HG03457 (cell line): ENCODE measurements around the gene SMCO4.
A peak's percentile ranks its signal among the peaks of the same experiment; 100 is the strongest.

ENCODE experiments used
- ATAC-seq: cut with Tn5 transposase; IDR thresholded peaks from one replicate; pipeline ENCODE4 v1.9.1; 2021; ENCODE audit warnings: moderate number of reproducible peaks; ENCODE audit not compliant: unreplicated experiment

The SMCO4 gene

DNA sequence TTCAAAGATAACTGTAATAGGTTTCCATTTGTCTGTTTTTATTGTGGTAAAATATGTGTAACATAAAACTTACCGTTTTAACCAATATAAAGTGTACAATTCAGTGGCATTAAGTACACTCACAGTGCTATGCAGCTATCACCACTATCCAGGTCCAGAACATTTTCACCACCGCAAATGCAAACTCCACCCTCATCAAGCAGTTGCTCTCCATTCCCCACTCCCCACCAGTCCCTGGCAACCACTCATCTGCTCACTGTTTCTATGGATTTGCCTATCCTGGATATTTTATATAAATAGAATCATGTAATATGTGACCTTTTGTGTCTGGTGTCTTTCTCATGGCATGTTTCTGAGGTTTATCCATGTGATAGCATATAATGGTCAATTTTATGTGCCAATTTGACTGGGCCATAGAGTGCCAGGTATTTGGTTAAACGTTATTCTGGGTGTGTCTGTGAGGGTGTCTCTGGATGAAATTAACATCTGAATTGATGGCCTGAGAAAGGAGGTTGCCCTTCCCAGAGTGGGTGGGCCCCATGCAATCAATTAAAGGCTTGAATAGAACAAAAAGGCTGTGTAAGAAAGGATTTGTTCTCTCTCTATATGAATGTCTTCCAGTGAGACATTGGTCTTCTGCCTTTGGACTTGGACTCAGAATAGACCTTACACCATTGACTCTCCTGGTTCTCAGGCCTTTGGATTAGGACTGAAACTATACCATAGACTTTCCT, 17.2 kb upstream of the SMCO4 start:
- ATAC-seq = no peak

GRCh38 chr11:93559681-93560080, 16.5 kb upstream of the SMCO4 start:
- no peak for ATAC-seq

- no peak for ATAC-seq
These were observed 9.7 kb upstream of the SMCO4 start for GRCh38 chr11:93552874-93553273.

- no peak for ATAC-seq
These were observed 6.8 kb upstream of the SMCO4 start for GRCh38 chr11:93549976-93550375.

GRCh38 chr11:93548679-93549319, 5.6 kb upstream of the SMCO4 start:
- no peak for ATAC-seq

DNA sequence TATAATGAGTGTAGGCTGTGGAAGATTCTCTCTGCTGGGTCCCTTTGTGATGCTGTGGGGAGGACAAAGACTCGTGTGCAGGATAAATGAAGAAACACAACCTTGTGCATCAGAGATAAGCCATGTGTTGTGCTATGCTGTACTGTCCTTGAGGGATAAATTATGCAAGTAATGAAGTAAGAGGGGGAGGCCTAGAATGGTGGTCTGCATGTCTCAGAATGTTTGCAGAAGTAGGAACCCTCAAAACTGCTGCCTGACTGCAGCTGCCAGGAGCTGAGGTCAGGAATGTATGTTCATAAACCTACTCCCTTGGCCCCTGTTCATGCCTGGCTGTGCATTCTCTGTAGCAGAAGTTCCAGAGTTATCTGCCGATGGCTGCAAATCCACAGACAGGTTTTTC, 4.6 kb upstream of the SMCO4 start:
- no peak for ATAC-seq

- ATAC-seq = no peak
These were observed 3.8 kb upstream of the SMCO4 start for GRCh38 chr11:93547028-93547427.

DNA sequence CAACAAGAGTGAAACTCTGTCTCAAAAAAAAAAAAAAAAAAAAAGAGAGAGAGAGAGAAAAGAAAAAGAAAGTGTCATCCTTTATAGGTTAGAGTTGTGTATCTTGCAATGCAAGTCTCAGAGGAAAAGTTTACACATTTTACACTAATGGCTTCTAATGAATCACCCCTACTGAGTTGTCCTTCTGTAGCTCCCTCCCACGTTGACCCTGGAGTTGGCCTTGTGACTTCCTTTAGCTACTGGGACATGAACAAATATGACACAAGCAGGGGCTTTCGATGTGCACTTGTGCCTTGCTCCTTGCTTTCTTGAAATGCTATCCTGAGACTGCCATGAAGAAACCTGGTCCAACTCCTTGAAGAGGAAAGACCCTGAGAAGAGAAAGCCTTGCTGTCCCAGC, 2.4 kb upstream of the SMCO4 start:
- ATAC-seq = no peak

- ATAC-seq = peak; percentile 28
These were observed 371 bp downstream of the SMCO4 start for GRCh38 chr11:93542811-93543229.

GRCh38 chr11:93541884-93542810, 1.0 kb downstream of the SMCO4 start:
- ATAC-seq = peak; percentile 42

DNA sequence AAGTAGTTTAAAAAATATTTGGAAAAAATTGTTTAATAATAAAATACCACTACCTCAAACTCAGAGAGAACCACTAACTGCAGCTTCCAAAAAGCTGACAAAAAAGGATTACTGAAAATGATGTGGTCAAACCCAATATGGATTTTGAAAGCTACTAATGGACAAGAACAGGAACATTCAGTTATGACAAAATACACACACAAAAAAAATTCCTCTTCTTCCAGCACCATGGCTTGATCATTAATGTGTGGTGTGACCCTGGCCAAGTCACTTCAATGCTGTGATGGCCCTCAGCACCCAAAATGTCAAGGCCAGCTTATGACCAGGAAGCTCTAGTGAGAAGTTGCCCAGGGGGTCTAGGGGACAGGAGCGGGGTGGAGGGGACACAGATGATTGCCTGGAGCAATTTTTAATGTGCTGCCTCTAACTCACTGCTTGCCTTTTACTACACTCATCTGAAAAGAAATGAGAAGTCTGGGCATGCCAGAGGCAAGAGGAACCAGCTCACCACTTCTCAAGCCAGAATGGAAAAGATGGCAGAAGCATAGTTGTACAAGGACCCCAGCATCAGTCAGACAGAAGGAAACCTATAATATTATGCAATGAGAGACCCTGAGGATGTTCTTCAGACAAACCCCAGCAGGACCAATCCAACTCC, 2.2 kb downstream of the SMCO4 start:
- ATAC-seq = no peak

DNA sequence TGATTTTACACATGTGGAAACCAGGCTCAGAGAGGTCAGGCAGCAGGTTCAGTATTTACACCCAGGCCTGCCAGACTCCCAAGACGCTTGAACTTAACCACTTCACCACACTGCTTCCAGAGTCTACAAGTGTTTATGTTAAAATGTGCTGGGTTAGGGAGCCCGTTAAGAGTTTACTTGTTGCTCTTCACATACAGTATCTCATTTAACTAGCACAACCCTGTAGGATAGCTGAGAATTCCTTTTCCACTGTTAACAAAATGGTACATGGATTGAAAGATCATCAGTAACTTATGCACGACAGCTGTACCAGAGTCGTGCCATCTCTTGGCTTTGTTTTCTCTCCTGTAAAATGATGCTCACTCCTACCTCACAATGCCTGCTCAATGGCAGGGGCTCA, 2.9 kb downstream of the SMCO4 start:
- no peak for ATAC-seq

GRCh38 chr11:93537767-93538261, 5.4 kb downstream of the SMCO4 start:
- no peak for ATAC-seq

GRCh38 chr11:93537049-93537448, 6.1 kb downstream of the SMCO4 start:
- no peak for ATAC-seq

GRCh38 chr11:93536101-93536861, 6.9 kb downstream of the SMCO4 start:
- ATAC-seq = no peak

DNA sequence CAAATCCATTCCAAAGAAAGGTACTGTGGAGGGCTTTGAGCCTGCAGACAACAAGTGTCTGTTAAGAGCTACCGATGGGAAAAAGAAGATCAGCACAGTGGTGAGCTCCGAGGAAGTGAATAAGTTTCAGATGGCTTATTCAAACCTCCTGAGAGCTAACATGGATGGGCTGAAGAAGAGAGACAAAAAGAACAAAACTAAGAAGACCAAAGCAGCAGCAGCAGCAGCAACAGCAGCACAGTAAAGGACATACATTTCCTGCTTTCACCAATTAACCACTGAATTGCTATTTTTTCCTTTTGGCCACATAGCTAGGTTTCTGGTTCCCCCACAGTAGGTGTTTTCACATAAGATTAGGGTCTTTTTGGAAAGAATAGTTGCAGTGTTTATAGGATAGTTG, 7.6 kb downstream of the SMCO4 start:
- peak; percentile 40 for ATAC-seq

DNA sequence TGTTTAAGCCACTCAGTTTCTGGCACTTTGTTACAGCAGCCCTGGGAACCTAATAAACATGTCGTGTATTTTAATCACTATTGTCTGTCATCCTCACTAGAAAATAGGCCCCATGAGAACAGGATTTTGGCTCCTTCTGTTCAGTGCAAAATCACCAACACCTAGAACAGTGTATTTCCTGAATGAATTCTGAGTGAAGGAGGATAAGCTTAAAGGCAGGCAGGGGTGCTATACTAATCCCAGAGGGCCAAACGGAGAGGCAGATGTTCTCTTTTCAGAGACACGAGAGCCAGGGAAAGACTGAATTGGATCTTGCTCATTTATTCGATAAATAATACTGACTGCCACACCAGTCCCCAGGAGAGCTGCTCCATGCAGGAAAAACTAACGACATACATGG, 10.4 kb downstream of the SMCO4 start:
- ATAC-seq = no peak

DNA sequence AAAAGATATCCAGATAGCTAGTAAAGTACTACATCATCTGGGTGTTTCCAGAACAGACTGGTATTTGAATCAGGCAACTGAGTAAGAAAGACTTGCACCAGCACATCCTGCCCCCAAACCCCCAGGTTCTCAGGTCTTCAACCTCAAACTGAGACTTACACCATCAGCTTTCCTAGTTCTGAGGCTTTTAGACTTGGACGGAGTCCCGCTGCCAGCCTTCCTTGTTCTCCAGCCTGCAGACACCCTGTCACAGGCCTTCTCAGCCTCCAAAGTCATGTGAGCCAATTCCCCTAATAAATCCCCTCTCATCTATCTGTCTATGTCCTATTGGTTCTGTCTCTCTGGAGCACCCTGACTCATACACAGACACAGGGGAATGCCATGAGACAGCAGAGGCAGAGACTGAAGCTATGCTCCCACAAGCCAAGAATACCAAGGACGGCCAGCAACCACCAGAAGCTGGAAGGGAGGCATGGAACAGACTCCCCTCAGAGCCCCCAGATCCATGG, 10.9 kb downstream of the SMCO4 start:
- no peak for ATAC-seq

DNA sequence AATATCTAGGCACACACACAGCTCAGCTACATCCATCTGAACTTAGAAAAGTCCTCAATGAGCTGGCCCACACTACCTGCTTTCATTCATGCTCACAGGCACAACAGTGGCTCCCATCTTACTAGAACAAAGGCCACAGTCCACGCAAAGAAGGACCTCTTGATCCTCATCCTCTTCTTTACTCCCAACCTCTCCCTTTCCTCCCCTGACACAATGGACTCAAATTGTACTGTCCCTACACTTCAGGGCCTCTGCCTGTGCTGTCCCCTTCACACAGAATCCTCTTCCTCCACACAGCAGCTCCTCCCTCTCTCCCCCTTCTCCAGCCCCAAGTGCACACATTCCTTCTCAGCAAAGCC, 12.7 kb downstream of the SMCO4 start:
- ATAC-seq = no peak
